ENCODE measurements around the gene SMIM32.

GRCh38 chr5:136145030-136145429 lies 47.9 kb downstream of the SMIM32 start:
- TF ChIP-seq, protein P1, sequence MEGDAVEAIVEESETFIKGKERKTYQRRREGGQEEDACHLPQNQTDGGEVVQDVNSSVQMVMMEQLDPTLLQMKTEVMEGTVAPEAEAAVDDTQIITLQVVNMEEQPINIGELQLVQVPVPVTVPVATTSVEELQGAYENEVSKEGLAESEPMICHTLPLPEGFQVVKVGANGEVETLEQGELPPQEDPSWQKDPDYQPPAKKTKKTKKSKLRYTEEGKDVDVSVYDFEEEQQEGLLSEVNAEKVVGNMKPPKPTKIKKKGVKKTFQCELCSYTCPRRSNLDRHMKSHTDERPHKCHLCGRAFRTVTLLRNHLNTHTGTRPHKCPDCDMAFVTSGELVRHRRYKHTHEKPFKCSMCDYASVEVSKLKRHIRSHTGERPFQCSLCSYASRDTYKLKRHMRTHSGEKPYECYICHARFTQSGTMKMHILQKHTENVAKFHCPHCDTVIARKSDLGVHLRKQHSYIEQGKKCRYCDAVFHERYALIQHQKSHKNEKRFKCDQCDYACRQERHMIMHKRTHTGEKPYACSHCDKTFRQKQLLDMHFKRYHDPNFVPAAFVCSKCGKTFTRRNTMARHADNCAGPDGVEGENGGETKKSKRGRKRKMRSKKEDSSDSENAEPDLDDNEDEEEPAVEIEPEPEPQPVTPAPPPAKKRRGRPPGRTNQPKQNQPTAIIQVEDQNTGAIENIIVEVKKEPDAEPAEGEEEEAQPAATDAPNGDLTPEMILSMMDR (IDR thresholded peaks at IDR 0.05 in 8 of 11, conservative IDR thresholded peaks at IDR 0.05 in 3 of 11) = no peak
- TF ChIP-seq POLR2A (IDR thresholded peaks at IDR 0.05) (no peak), POLR2AphosphoS5 (IDR thresholded peaks at IDR 0.05) (no peak)

Measured in spleen (tissue), 7 donors.